ENCODE results near the gene TNIP1. TPM values are rescaled to one million over a fixed set of nuclear protein-coding genes. Genes with fewer than 3 reads are reported as not detected.
A peak's percentile ranks its signal among the peaks of the same experiment; 100 is the strongest.

TNIP1 gene
- total RNA-seq, 1 experiment from 2014 or later, result 122 TPM

- H4K20me1 ChIP-seq (ENCODE audit: insufficient read depth), result no peaks in the 10 kb centered on the region
- no peak for TF ChIP-seq EZH2 (IDR thresholded peaks at IDR 0.05; ENCODE audit: low read depth)
- no peak for TF ChIP-seq CTCF (conservative IDR thresholded peaks at IDR 0.05)
- no peaks in the 10 kb centered on the region for H3K9me3 ChIP-seq (ENCODE audit: insufficient read depth, low read depth)
- no peaks in the 10 kb centered on the region for H3K79me2 ChIP-seq (ENCODE audit: low read depth)
- peaks cover 47% of the 10 kb centered on the region for H3F3A ChIP-seq (ENCODE audit: insufficient read depth, low read depth)
- H3K36me3 ChIP-seq (ENCODE audit: low read depth), result no peaks in the 10 kb centered on the region
- H3K4me3 ChIP-seq, result peak overlapping the region; percentile 35; the same call in 1 of the 2 replicates
- H3K4me2 ChIP-seq, result peak overlapping the region; percentile 76
- no peaks in the 10 kb centered on the region for H3K9me2 ChIP-seq (ENCODE audit: insufficient read depth)
- TSS peak; percentile 81 for BruUV-seq (replicated peaks)
- intact Hi-C loops (cut with micrococcal nuclease; ENCODE audit: unreplicated experiment), result no loop called here
- ChIA-PET CTCF (interaction anchor here (0.6 kb wide), 1 partner anchor 30 kb away, joined by 11 read pairs; no protein-coding TSS in a partner anchor), POLR2A (ENCODE audit: unreplicated experiment) (interaction anchor here (0.6 to 1.7 kb wide), 2 partner anchors 10 to 160 kb away, joined by 4 read pairs; partner anchors contain the start of gene GM2A)
- H3K27ac ChIP-seq, result peak overlapping the region; percentile 94
- H2AFZ ChIP-seq, result no peak overlapping the region
- H3K4me1 ChIP-seq (replicated peaks; ENCODE audit: insufficient read depth), result peaks cover 50% of the 10 kb centered on the region
- peak; percentile 46 to 98 for DNase-seq
- H3K27me3 ChIP-seq (ENCODE audit: insufficient read depth, low read depth), result no peaks in the 10 kb centered on the region
Observed at GRCh38 chr5:151093476-151093889, 12.6 kb upstream of the TNIP1 start.

DNA sequence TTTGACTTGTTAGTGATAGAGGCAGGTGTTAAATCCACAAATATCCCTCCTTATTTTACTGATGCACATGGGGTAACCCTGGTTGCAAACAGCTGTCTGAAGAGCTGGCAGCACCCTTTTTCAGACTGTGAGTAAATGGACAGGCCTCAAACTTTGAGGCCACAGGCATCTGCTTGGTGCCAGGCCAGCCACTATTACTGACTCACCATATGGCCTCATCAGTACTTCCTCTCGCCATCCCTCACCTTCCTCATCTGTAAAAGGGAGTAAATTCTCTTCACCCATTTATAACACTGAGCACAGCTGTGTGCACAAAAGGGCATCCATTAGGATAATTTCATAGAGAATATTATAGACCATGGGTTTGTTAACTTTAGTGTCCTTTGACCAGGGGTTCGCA is 11.9 kb upstream of the TNIP1 start:
- peak overlapping the region; percentile 76 for H3K4me2 ChIP-seq
- H3K4me3 ChIP-seq, result no peak overlapping the region; the same call in 1 of the 2 replicates
- H3K4me1 ChIP-seq (replicated peaks; ENCODE audit: insufficient read depth), result peaks cover 50% of the 10 kb centered on the region
- POLR2A ChIA-PET (ENCODE audit: unreplicated experiment), result interaction anchor here (1.7 kb wide), 1 partner anchor 9 kb away, joined by 4 read pairs; no protein-coding TSS in a partner anchor
- no peaks in the 10 kb centered on the region for H3K36me3 ChIP-seq (ENCODE audit: low read depth)
- TF ChIP-seq CTCF (conservative IDR thresholded peaks at IDR 0.05) (no peak), EZH2 (IDR thresholded peaks at IDR 0.05; ENCODE audit: low read depth) (no peak)
- H3F3A ChIP-seq (ENCODE audit: insufficient read depth, low read depth), result peaks cover 47% of the 10 kb centered on the region
- no peak overlapping the region for H2AFZ ChIP-seq
- no TSS peak for BruUV-seq (replicated peaks)
- H3K9me2 ChIP-seq (ENCODE audit: insufficient read depth), result no peaks in the 10 kb centered on the region
- no peaks in the 10 kb centered on the region for H3K9me3 ChIP-seq (ENCODE audit: insufficient read depth, low read depth)
- intact Hi-C loops (cut with micrococcal nuclease; ENCODE audit: unreplicated experiment), result loop anchor here (1.0 kb wide), 1 partner anchor 9 kb away; no protein-coding TSS in a partner anchor
- peak overlapping the region; percentile 94 for H3K27ac ChIP-seq
- CTCF ChIA-PET, result interaction anchor here (0.7 kb wide), 1 partner anchor 41 kb away, joined by 3 read pairs; no protein-coding TSS in a partner anchor
- H4K20me1 ChIP-seq (ENCODE audit: insufficient read depth), result no peaks in the 10 kb centered on the region
- no peaks in the 10 kb centered on the region for H3K79me2 ChIP-seq (ENCODE audit: low read depth)
- DNase-seq, result peak; percentile 50 to 78
- H3K27me3 ChIP-seq (ENCODE audit: insufficient read depth, low read depth), result no peaks in the 10 kb centered on the region

DNA sequence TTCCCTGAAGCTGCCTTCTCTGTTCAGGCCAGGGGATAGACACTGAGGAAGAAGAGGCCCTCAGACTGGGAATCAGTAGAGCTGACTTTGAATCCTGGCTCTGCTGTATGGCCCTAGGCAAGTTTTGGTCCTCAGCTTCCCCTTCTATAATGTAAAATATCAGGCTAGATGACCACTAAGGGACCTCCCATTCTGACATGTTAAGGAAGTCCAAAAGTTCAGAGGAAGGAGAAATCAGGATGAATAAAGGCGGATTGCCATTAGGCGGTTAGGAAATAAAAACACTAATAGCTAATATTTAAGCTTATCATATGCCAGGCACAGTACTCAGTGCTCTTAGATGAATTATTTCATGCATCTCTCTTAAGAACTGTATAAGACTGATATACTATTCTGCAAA is 8.9 kb upstream of the TNIP1 start:
- no peak for DNase-seq
- no peaks in the 10 kb centered on the region for H3K36me3 ChIP-seq (ENCODE audit: low read depth)
- H3F3A ChIP-seq (ENCODE audit: insufficient read depth, low read depth), result peaks cover 33% of the 10 kb centered on the region
- no peak overlapping the region for H3K4me3 ChIP-seq
- peaks cover 44% of the 10 kb centered on the region for H3K4me1 ChIP-seq (replicated peaks; ENCODE audit: insufficient read depth)
- intact Hi-C loops (cut with micrococcal nuclease; ENCODE audit: unreplicated experiment), result loop anchor here (10.0 kb wide), 1 partner anchor 455 kb away; no protein-coding TSS in a partner anchor
- H3K27me3 ChIP-seq (ENCODE audit: insufficient read depth, low read depth), result no peaks in the 10 kb centered on the region
- CTCF ChIA-PET, result interaction anchor here (1.5 kb wide), 1 partner anchor 26 kb away, joined by 5 read pairs; no protein-coding TSS in a partner anchor
- TF ChIP-seq EZH2 (IDR thresholded peaks at IDR 0.05; ENCODE audit: low read depth) (no peak), CTCF (conservative IDR thresholded peaks at IDR 0.05) (no peak)
- BruUV-seq (replicated peaks), result no TSS peak
- H2AFZ ChIP-seq, result no peak overlapping the region
- no peak overlapping the region for H3K4me2 ChIP-seq
- no peak overlapping the region for H3K27ac ChIP-seq
- H3K79me2 ChIP-seq (ENCODE audit: low read depth), result no peaks in the 10 kb centered on the region
- H4K20me1 ChIP-seq (ENCODE audit: insufficient read depth), result no peaks in the 10 kb centered on the region
- H3K9me2 ChIP-seq (ENCODE audit: insufficient read depth), result no peaks in the 10 kb centered on the region
- H3K9me3 ChIP-seq (ENCODE audit: insufficient read depth, low read depth), result no peaks in the 10 kb centered on the region
- POLR2A ChIA-PET (ENCODE audit: unreplicated experiment), result interaction anchor here (0.7 kb wide), 1 partner anchor 1108 kb away, joined by 4 read pairs; no protein-coding TSS in a partner anchor
